ENCODE results near the gene GALNT2.

The GALNT2 gene

DNA sequence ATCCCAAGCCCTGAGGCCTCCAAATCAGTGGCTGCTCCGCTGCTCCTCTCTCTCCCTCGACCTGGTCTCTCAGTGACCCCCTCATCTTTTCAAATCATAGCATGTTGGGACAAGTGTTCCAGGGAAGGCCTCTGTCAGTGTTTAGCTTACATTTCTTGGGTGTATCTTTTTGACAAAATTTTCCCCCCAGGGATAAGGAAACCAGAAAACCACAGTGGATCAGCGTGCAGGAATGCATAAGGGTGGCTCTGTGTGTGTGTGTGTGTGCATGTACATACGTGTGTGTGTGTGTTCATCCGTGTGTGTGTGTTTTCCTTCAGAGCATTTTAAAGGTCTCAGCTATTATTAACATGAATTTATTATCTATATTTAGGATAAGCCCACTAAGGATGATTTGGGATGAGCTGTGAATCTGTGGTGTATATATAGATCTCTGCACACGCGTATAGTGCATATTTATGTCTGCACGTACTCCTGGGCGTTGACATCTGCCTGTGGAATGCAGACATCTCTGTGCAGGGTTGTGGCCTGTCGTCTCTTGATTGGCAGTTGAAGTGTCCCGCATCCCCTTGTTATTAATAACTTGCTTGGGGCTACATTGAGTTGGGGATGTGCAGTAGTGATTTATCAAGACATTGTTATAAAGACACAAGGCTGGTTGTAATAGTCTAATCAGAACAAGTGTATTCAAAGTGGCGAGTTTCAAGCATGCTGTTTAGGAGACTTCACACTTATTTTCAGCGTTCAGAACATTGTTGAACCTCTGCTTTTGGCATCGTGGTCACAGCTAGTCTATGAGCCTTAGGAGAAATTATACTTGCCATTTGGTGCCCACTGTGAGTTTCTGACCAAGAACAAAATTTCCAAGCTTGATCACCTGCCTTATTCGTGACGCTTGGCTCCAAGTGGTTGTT, 55.6 kb downstream of the GALNT2 start:
- no peak for DNase-seq
- intact Hi-C loops (cut with DNase I) = no loop called here

DNA sequence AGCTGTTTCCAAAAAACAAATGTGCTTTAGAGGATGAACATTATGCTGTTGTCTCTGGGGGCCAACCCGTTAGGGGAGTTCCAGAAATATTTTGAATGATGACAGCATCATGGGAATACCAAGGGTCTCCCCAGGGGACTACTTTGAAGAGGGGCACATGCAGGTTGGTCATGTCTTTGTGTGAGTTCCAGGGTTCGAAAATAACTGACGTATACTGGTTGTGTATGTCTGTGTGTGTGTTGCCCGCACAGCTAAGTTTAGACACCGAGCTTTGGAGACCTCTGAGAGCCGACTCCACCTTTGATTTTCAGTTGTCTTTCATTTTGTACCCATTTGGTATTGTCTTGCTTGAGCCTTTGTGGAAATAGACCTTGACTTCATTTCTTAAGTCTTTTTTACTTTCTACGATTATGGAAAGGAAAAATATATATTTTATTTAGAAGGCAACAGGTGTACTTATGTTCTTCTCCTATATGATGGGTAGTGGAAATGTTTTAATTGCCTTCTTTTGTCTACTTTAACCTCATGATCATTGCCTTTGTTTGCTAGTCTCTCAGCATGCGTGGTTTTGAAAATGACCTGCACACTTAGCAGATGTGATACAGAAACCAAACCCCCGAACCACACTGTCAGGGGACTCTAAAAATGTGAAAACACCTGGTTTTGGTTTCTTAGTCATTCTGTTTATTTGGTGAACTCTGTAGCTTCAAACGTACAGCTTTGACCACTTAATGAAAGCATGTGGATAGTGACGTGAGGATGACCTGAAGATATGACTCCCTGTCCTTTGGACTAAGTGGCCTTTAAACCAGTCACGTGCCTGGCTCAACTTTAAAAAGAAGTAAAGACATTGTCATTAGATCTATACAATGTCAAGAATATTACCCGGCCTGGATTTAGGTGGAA, 56.5 kb downstream of the GALNT2 start:
- intact Hi-C loops (cut with DNase I) = no loop called here
- DNase-seq = no peak

DNA sequence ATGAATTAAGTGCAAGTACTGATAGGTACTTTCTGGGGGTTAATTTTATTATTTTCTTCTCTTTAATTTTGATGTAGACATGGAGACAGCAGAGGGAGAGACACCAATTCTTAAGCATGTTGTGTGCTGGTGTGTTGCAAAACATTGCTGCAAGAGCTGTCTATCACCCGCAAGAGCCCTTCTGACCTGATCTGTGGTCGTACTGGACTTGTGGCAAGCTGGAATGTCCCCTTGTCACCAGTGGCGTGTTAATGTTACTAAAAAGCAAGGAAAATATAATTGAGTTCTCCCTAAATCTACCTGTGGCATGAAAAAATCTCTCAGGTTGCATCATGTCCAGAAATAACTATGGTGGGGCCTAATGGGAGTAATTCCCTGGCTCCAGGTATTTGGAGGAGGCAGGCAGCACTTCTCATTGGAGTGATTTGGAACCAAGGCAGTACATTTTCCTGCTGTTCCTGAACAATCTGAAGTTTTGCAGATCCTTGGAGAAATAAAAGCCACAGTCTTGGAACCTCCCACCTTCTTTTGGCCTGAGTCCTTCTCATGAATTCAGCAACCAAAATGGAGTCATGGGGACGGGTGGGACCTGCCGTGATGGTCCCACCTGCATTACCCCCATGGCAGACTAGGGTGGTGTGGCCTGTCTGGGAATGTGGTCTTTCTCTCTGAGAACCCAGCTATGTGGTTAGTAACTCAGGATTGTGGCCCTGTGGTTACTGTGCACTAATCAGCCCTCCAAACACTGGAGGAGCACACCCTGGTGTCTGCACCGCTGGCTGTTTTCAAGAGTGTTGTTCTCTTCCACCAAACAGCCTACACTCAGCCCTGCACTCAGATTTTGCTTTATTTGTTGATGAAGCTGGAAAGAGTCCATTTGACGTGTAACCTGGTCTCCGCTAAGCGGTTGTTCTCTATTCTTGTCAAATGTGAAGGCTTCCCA, 57.4 kb downstream of the GALNT2 start:
- intact Hi-C loops (cut with DNase I) = no loop called here
- no peak for DNase-seq

DNA sequence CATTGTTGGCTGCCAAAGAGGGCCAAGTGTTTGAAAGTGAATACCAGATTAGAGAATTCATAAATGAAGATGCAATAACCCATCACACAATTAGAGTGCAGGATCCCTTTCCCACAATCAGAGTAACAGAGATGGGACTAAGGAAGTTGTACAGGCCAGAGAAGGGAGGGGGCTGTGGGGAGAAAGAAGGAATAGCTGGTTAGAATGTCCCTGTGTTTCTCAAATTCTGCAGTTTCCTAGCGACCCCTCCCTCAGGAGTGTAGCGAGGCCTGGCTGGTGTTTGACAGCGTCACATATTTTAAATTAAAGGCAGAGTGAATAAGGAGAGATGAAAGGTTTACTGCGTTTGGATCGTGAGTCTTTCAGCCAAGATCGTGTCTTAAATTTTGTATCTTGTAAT, 58.1 kb downstream of the GALNT2 start:
- intact Hi-C loops (cut with DNase I) = no loop called here

DNA sequence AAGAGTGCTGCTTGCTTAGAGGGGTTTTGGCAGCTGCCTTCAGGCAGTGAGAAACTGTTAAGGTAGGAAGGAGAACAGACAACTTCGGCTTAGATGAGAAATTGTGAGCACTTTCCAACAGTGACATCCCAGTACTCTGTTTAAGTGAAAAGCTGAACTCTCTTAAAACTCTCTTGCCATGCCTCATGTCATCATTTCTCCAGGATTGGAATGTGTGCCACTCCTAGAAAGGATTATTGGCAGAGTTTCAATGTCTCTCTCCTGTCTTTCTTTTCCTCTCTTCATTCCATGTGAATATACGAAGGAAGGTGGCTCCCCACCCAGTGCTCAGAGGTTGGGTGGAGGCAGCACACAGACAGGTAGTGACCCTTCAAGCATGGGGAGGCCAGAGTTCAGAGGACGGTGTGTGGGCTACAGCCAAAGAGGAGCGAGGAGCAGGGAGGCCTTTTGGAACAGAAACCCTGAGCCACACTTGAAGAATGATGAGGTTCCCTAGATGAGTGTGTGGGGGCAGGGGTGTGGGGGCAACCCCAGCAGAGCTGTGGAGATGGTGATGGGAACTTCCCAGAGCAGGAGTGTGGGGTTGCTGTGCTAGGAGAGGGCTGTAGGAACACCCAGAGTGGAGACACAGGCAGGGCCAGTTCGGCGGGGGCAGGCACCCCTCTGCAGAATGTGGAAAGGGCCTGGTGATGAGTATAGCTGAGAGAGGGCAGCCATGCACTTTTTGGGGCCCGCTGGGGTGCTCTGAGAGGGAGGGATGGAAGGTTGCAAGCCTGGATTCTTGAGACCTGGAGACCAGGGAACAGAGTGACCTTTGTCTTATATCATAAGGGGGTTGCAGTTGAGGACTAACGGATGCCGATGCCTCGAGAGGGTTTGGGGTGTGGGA, 58.8 kb downstream of the GALNT2 start:
- intact Hi-C loops (cut with DNase I) = no loop called here
- DNase-seq = no peak

More for the DNA sequence above, 58.1 kb downstream of the GALNT2 start:
- no peak for DNase-seq

DNA sequence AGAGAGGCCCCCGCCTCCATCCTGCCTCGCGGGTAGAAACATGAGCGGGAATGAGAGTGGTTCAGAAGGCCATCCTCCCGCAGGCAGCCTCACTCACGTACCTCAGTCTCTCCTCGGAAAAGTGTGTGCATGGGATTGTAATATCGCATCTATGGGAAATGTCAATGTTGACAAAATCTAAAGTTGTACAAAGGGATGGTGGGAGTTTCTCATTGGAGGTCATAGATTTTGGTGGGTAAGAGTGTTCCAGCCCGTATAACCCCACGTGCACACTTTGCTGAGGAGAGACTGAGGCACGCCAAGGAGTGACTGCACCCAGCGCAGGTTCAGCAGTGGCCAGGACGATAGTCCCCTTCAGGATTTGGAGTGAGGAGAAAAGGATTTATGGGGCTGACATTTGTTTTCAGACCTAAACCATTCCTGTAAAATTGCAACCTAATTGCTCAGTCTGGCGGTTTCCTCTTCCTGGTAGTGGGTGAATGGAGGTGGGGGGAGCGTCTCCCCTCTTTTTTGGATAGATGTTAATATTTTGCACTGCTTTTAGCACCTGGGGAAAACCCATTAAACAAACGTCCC, 59.6 kb downstream of the GALNT2 start:
- intact Hi-C loops (cut with DNase I) = no loop called here
- no peak for DNase-seq

DNA sequence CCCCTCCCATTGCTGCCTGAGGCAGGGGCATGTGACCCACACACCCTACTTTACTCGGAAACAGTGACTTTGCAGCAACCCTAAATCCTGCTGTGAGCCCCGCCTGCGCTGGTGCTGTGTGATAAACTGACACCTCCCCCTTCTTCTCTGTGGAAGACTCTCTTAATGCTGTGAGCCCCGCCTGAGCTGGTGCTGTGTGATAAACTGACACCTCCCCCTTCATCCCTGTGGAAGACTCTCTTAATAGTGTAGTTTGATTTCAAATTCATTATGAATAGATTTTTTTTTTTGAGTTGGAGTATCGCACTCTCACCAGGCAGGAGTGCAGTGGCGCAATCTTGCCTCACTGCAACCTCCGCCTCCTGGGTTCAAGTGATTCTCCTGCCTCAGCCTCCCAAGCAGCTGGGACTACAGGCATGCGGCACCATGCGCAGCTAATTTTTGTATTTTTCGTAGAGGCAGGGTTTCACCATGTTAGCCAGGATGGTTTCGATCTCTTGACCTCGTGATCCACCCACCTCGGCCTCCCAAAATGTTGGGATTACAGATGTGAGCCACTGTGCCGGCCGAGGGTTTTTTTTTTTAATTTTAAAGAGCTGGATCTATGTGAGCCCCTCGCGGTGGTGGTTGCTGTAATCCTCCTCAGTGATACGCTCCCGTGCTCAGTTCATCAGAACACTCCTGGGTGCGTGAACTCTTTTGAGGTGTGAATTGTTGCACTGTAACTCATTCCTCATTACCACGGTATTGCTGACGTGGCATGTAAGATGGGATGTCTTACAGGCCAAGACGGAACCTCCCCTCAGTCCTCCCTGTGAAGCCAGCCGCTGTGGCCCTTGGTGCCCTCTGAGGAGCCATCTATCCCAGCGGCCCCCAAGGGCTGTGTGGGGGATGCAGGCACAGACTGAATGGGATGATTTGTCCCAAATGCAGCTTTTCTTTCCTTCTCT, 60.3 kb downstream of the GALNT2 start:
- DNase-seq = peak in 35 of 42 donors; percentile 27 to 87 (median 58)
- intact Hi-C loops (cut with DNase I) = no loop called here

DNA sequence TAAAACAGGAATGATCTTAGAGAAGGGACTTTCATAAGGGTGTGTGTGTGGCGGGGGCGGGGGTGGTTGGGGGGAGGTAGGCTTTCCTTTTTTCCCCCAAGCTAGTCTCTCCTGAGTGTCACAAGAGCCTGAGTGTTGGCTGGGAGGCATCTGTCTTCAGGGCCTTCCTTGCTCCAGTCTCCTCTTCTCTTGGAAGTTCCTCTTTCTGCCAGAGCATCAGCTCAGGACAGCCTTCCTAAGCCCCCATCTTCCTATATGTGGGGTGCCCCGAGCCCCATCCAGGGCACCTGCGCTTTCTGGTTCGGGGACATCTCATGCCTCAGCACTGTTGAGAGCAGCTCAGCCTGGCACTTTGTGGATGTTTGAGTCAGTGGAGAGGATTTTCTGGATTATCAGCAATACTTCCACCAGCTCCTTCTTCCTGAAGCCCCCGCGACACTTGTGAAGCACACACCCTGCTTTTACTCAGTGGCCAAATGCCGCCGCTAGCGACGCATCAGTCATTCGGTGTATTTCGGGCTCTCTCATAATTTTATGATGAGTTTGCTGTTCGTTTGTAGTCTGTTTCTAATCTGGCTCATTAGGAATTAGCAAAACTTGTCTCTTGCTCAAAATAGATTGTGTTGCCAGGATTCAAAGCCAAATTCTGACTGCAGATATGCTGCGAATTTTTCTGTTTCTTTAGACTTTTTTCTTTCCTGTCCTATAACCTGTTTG, 61.7 kb downstream of the GALNT2 start:
- no peak for DNase-seq
- intact Hi-C loops (cut with DNase I) = no loop called here

DNA sequence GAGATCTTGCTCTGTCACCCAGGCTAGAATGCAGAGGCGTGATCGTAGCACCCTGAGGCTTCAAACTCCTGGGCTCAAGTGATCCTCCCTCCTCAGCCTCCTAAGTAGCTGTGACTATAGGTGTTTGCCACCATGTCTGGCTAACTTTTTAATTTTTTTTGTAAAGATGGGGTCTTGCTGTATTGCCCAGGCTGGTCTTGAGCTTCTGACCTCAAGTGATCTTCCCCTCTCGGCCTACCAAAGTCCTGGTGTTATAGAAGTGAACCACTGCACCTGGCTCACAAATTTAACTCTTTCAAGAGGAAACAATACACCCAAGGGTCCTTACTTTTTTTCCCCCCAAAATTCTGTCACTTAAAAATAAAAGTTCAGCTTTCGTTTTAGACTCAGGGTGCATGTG, 62.3 kb downstream of the GALNT2 start:
- DNase-seq = no peak
- intact Hi-C loops (cut with DNase I) = no loop called here

DNA sequence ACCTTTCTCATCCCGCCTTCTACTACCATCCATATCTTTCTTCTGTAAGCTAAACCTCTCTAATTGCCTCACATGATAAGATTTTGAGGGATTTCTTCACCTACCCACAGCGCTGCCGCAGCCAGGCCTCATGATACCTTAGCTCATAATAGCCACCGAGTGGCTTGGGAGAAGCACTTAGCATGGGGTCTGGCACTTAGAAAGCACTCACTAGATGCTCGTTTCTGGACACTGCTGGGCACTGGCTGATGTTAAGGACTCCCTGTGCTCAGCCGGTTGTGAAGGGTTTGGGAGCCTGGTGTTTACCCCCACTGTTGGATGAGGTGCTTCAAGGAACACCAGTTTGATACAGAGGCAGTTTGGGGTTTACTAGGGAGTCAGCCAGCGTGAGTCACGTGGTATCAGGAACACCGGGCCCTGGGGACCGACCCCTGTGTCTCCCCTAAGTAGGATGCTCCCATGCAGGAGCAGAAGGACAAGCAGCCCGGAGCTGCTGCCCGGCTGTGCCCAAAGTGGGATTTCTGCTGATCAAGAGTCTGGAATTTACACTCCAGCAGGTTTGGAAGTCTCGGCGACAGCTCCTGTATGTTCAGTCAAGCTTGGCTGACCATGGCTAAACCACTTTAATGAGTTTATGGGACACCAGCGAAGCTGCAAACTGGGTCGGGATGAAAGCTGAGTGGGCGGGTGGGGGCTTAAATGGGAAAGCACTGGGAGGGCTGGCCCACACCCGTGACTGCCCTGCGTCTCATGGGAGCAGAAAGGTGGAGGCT, 63.3 kb downstream of the GALNT2 start:
- intact Hi-C loops (cut with DNase I) = no loop called here

DNA sequence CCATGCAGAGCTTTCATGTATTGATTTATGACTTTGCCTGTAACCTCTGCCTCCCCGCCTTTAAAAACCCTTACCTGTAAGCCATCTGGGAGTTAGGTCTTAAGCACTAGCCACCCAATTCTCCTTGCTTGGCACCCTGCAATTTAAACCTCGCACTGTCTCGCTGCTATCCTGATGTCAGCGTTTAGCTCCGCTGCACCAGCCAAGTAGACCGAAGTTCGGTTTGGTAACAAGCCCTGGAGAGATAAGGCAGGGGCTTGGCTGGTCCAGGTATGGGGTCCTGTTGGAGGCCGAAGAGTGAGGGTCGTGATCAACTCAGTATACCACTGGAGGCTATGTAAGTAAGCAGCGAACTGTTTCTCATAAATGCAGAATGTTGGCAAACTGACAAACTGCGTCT, 64.4 kb downstream of the GALNT2 start:
- no peak for DNase-seq
- intact Hi-C loops (cut with DNase I) = no loop called here

More for the DNA sequence above, 63.3 kb downstream of the GALNT2 start:
- DNase-seq = no peak

DNA sequence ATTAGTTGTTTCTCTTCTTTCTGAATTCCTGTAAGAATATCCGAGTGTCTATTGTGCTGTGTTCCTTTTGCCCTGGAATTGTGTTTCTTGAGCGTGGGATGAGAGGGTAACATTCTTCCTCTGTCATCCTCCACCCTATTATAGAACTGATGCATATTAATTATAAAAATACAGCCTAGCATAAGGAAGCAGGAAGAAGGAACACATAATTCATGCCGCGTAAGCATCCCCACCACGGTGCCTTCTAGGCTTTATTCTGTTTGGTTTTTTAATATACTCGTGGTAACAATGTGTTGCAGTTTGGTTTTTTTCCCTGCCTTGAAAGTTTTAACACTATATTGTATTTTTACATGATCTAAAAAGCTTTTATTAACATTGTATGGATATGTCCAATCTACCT, 65.7 kb downstream of the GALNT2 start:
- intact Hi-C loops (cut with DNase I) = no loop called here
- DNase-seq = no peak

DNA sequence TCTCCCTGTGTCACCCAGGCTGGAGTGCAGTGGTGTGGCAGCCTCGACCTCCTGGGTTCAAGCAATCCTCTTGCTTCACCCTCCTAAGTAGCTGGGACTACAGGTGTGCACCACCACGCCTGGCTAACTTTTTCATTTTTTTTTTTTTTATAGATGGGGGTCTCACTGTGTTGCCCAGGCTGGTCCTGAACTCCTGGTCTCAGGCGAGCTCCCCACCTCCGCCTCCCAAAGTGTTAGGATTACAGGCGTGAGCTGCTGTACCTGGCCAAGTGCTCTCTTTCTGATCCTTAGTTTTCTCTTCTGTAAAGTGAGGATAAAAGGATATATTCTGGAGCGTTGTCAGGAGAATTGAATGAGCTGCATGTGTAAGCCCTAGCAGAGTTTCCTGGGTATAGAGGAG, 68.7 kb downstream of the GALNT2 start:
- intact Hi-C loops (cut with DNase I) = no loop called here
- no peak for DNase-seq

DNA sequence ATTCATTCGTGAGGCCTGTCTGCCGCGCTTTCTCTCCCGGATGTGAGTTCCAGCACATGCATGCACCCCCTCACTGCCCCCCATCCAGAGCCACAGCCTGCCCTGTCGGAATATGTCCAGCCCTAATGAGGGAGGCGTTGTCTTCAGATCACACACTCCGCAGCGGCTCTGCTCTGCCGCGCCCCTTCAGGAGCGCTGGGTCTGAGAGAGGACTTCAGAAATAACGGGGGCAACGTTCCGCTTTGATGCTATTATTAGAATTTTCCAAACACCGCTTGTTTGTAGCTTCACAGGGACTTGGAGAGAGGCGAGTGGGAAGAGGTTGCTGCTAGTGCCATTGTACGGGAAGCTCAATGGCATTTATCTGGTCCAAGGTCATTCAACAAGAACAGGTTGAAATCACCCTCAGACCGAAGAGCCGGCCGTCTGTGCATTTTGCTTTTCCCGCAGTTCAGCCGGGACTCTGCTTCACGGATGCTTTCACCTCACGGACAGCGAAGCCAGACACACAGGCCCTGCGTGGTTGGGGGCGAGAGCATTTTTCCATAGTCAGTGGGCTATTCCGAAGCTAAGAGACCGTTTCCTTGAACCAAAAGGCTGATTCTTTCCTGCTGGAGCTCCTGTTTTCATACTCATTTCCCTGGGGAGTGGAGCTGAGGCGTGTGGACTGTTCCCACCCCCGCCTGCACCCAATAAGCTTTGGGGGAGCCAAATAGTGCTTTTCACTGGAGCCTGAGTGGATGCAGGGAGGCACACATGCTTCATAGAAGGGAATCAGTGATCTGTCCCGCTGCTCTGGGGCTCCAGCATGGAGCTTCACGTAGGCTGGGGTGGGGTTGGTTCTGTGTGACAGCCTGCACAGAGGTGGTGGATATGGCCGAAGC, 69.7 kb downstream of the GALNT2 start:
- DNase-seq = peak in 4 of 42 donors; percentile 26 to 50 (median 36)
- intact Hi-C loops (cut with DNase I) = no loop called here
